ENCODE data around the gene TNFRSF11A. TPM values are rescaled to one million over a fixed set of nuclear protein-coding genes. Genes with fewer than 3 reads are reported as not detected.

TNFRSF11A gene
- total RNA-seq, 1 donor from 2014 or later, result 3.9 TPM

- DNase-seq (ENCODE audit: extremely low spot score in 2 of 2), result no peak
- H3K36me3 ChIP-seq, result no peaks in the 10 kb centered on the region
- H3K27ac ChIP-seq, result no peak overlapping the region
- no peaks in the 10 kb centered on the region for H3K4me1 ChIP-seq
- H3K9me3 ChIP-seq, result no peaks in the 10 kb centered on the region
- intact Hi-C loops (cut with DNase I), result no loop called here
- H3K4me3 ChIP-seq, result no peak overlapping the region
- TF ChIP-seq CTCF (IDR thresholded peaks at IDR 0.05), result no peak
- TF ChIP-seq POLR2A (IDR thresholded peaks at IDR 0.05), result no peak
- no peak for TF ChIP-seq POLR2AphosphoS5 (IDR thresholded peaks at IDR 0.05; ENCODE audit: insufficient read depth in 1 of 2, low read depth in 1 of 2)
- no peaks in the 10 kb centered on the region for H3K27me3 ChIP-seq
These were observed 74.2 kb downstream of the TNFRSF11A start for GRCh38 chr18:62399276-62399675.

GRCh38 chr18:62399781-62400308, 74.7 kb downstream of the TNFRSF11A start:
- DNase-seq (ENCODE audit: extremely low spot score in 2 of 2), result no peak
- Histone ChIP-seq H3K27me3 (no peaks in the 10 kb centered on the region), H3K27ac (no peak overlapping the region), H3K9me3 (no peaks in the 10 kb centered on the region), H3K36me3 (no peaks in the 10 kb centered on the region), H3K4me1 (no peaks in the 10 kb centered on the region), H3K4me3 (no peak overlapping the region)
- intact Hi-C loops (cut with DNase I), result no loop called here
- no peak for TF ChIP-seq POLR2AphosphoS5 (IDR thresholded peaks at IDR 0.05; ENCODE audit: insufficient read depth in 1 of 2, low read depth in 1 of 2)
- no peak for TF ChIP-seq CTCF (IDR thresholded peaks at IDR 0.05)
- no peak for TF ChIP-seq POLR2A (IDR thresholded peaks at IDR 0.05)

GRCh38 chr18:62400916-62401315, 75.8 kb downstream of the TNFRSF11A start:
- Histone ChIP-seq H3K27me3 (no peaks in the 10 kb centered on the region), H3K9me3 (no peaks in the 10 kb centered on the region), H3K36me3 (no peaks in the 10 kb centered on the region), H3K4me3 (no peak overlapping the region), H3K4me1 (no peaks in the 10 kb centered on the region), H3K27ac (no peak overlapping the region)
- intact Hi-C loops (cut with DNase I), result no loop called here
- TF ChIP-seq CTCF (IDR thresholded peaks at IDR 0.05), result no peak
- TF ChIP-seq POLR2AphosphoS5 (IDR thresholded peaks at IDR 0.05; ENCODE audit: insufficient read depth in 1 of 2, low read depth in 1 of 2), result no peak
- TF ChIP-seq POLR2A (IDR thresholded peaks at IDR 0.05), result no peak
- DNase-seq (ENCODE audit: extremely low spot score in 2 of 2), result no peak

GRCh38 chr18:62402342-62402948, 77.3 kb downstream of the TNFRSF11A start:
- DNase-seq (ENCODE audit: extremely low spot score in 2 of 2), result no peak
- no peak for TF ChIP-seq CTCF (IDR thresholded peaks at IDR 0.05)
- no peak for TF ChIP-seq POLR2AphosphoS5 (IDR thresholded peaks at IDR 0.05; ENCODE audit: insufficient read depth in 1 of 2, low read depth in 1 of 2)
- TF ChIP-seq POLR2A (IDR thresholded peaks at IDR 0.05), result no peak
- Histone ChIP-seq H3K9me3 (no peaks in the 10 kb centered on the region), H3K4me1 (no peaks in the 10 kb centered on the region), H3K27me3 (no peaks in the 10 kb centered on the region), H3K36me3 (no peaks in the 10 kb centered on the region), H3K4me3 (no peak overlapping the region), H3K27ac (no peak overlapping the region)
- intact Hi-C loops (cut with DNase I), result no loop called here

GRCh38 chr18:62403120-62403519, 78.0 kb downstream of the TNFRSF11A start:
- TF ChIP-seq CTCF (IDR thresholded peaks at IDR 0.05), result no peak
- no peak for TF ChIP-seq POLR2A (IDR thresholded peaks at IDR 0.05)
- TF ChIP-seq POLR2AphosphoS5 (IDR thresholded peaks at IDR 0.05; ENCODE audit: insufficient read depth in 1 of 2, low read depth in 1 of 2), result no peak
- no peaks in the 10 kb centered on the region for H3K36me3 ChIP-seq
- H3K9me3 ChIP-seq, result no peaks in the 10 kb centered on the region
- no peak overlapping the region for H3K27ac ChIP-seq
- no peak for DNase-seq (ENCODE audit: extremely low spot score in 2 of 2)
- no peaks in the 10 kb centered on the region for H3K4me1 ChIP-seq
- H3K27me3 ChIP-seq, result no peaks in the 10 kb centered on the region
- no peak overlapping the region for H3K4me3 ChIP-seq
- intact Hi-C loops (cut with DNase I), result no loop called here
